Parathyroid adenoma (tissue), 2 donors: ENCODE data around the gene LDLRAP1.

Source experiments
- H2AFZ ChIP-seq: fragments of 300-600 bp; sonication (generic); one replicate; pipeline ENCODE4 v1.7.0; 2017; ENCODE audit warnings: antibody characterized with exemption, mild to moderate bottlenecking
- H3K27ac ChIP-seq: fragments of 300-600 bp; sonication (generic); one replicate; pipeline ENCODE4 v1.7.0; 2017
- H3K27me3 ChIP-seq: fragments of 300-600 bp; sonication (generic); one replicate; pipeline ENCODE4 v1.7.0; 2017; ENCODE audit warnings: low read length; ENCODE audit not compliant: control insufficient read depth, insufficient read depth
- H3K36me3 ChIP-seq: fragments of 300-600 bp; sonication (generic); one replicate; pipeline ENCODE4 v1.7.0; 2017; ENCODE audit warnings: low read length; ENCODE audit not compliant: control insufficient read depth, insufficient read depth
- H3K4me1 ChIP-seq: fragments of 300-600 bp; sonication (generic); one replicate; pipeline ENCODE4 v1.7.0; 2017; ENCODE audit warnings: control low read depth
- H3K4me2 ChIP-seq: fragments of 300-600 bp; sonication (generic); one replicate; pipeline ENCODE4 v1.7.0; 2017; ENCODE audit warnings: low read length
- H3K4me3 ChIP-seq: fragments of 300-600 bp; sonication (generic); one replicate; pipeline ENCODE4 v1.7.0; 2017; ENCODE audit warnings: low read depth, low read length
- H3K79me2 ChIP-seq: fragments of 300-600 bp; sonication (generic); one replicate; pipeline ENCODE4 v1.7.0; 2017; ENCODE audit warnings: control low read depth
- H3K9ac ChIP-seq: fragments of 300-600 bp; sonication (generic); one replicate; pipeline ENCODE4 v1.7.0; 2017; ENCODE audit warnings: mild to moderate bottlenecking
- H3K9me3 ChIP-seq: fragments of 300-600 bp; sonication (generic); one replicate; pipeline ENCODE4 v1.7.0; 2017; ENCODE audit warnings: low read length; ENCODE audit not compliant: control insufficient read depth
- CTCF ChIP-seq: fragments of 300-600 bp; sonication (generic); IDR thresholded peaks from one replicate; pipeline ENCODE4 v1.7.0; 2017; ENCODE audit warnings: antibody characterized with exemption, mild to moderate bottlenecking
- donor health status: primary hyperparathyroidism.

LDLRAP1 gene

GRCh38 chr1:25553749-25554429 is 10.5 kb downstream of the LDLRAP1 start:
- Histone ChIP-seq H3K36me3 (no peaks in the 10 kb centered on the region), H3K27me3 (no peaks in the 10 kb centered on the region), H3K79me2 (no peaks in the 10 kb centered on the region), H3K9me3 (no peaks in the 10 kb centered on the region), H3K4me1 (peaks cover 8% of the 10 kb centered on the region), H3K4me2 (no peak overlapping the region), H3K27ac (no peak overlapping the region), H3K4me3 (no peak overlapping the region), H2AFZ (no peak overlapping the region), H3K9ac (no peak overlapping the region)
- TF ChIP-seq CTCF = no peak

GRCh38 chr1:25554430-25554780 is 11.0 kb downstream of the LDLRAP1 start:
- H3K9me3 ChIP-seq = no peaks in the 10 kb centered on the region
- no peaks in the 10 kb centered on the region for H3K27me3 ChIP-seq
- H2AFZ ChIP-seq = no peak overlapping the region
- no peak overlapping the region for H3K4me2 ChIP-seq
- H3K4me3 ChIP-seq = no peak overlapping the region
- H3K27ac ChIP-seq = no peak overlapping the region
- peaks cover 8% of the 10 kb centered on the region for H3K4me1 ChIP-seq
- TF ChIP-seq CTCF = no peak
- H3K79me2 ChIP-seq = no peaks in the 10 kb centered on the region
- H3K36me3 ChIP-seq = no peaks in the 10 kb centered on the region
- no peak overlapping the region for H3K9ac ChIP-seq

- Histone ChIP-seq H3K4me2 (no peak overlapping the region), H3K4me3 (no peak overlapping the region), H3K36me3 (no peaks in the 10 kb centered on the region), H3K9ac (no peak overlapping the region), H3K9me3 (no peaks in the 10 kb centered on the region), H3K79me2 (no peaks in the 10 kb centered on the region), H3K27ac (no peak overlapping the region), H3K27me3 (no peaks in the 10 kb centered on the region), H2AFZ (no peak overlapping the region), H3K4me1 (peaks cover 6% of the 10 kb centered on the region)
- no peak for TF ChIP-seq CTCF
These were observed 11.7 kb downstream of the LDLRAP1 start for GRCh38 chr1:25554886-25555752.

GRCh38 chr1:25555753-25556092 is 12.3 kb downstream of the LDLRAP1 start:
- H3K27me3 ChIP-seq = no peaks in the 10 kb centered on the region
- no peak overlapping the region for H3K4me3 ChIP-seq
- no peaks in the 10 kb centered on the region for H3K36me3 ChIP-seq
- H3K4me1 ChIP-seq = peaks cover 2% of the 10 kb centered on the region
- no peaks in the 10 kb centered on the region for H3K9me3 ChIP-seq
- no peaks in the 10 kb centered on the region for H3K79me2 ChIP-seq
- H3K4me2 ChIP-seq = no peak overlapping the region
- H3K9ac ChIP-seq = no peak overlapping the region
- no peak overlapping the region for H2AFZ ChIP-seq
- H3K27ac ChIP-seq = no peak overlapping the region
- no peak for TF ChIP-seq CTCF
